ENCODE results near the gene HSP90B1.

The HSP90B1 gene

GRCh38 chr12:103986829-103987228, 56.6 kb downstream of the HSP90B1 start:
- no peak for DNase-seq

GRCh38 chr12:103994235-103994634, 64.0 kb downstream of the HSP90B1 start:
- DNase-seq, result no peak

GRCh38 chr12:103996595-103996994, 66.4 kb downstream of the HSP90B1 start:
- no peak for DNase-seq

- no peak for DNase-seq
Measured at GRCh38 chr12:103997286-103997900, 67.2 kb downstream of the HSP90B1 start.

All from DMS79 treated with DMSO at 0.1 percent for 48 hours (cell line).